Chondrocyte (in vitro differentiated cells): Measurements from ENCODE around the gene ATG16L2. TPM values are rescaled to one million over a fixed set of nuclear protein-coding genes. Genes with fewer than 3 reads are reported as not detected.
A peak's percentile ranks its signal among the peaks of the same experiment; 100 is the strongest.

ENCODE experiments used
- DNase-seq: peaks from one replicate; pipeline ENCODE4 v3.0.0; 2021; ENCODE audit warnings: mixed read lengths, low spot score
- H3K27ac Mint-ChIP-seq: one replicate; pipeline ENCODE4 v1.8.0; 2021; ENCODE audit warnings: mild to moderate bottlenecking, moderate library complexity, mixed read lengths; ENCODE audit not compliant: unreplicated experiment
- H3K27me3 Mint-ChIP-seq: 2 replicates; pipeline ENCODE4 v1.8.0; 2021; ENCODE audit warnings: low read depth, mixed read lengths
- H3K36me3 Mint-ChIP-seq: 2 replicates; pipeline ENCODE4 v1.8.0; 2021; ENCODE audit warnings: low read depth, mixed read lengths
- H3K4me1 Mint-ChIP-seq: 2 replicates; pipeline ENCODE4 v1.8.0; 2021; ENCODE audit warnings: low read depth, mild to moderate bottlenecking, mixed read lengths
- H3K4me3 Mint-ChIP-seq: one replicate; pipeline ENCODE4 v1.8.0; 2021; ENCODE audit warnings: mild to moderate bottlenecking, moderate library complexity, mixed read lengths; ENCODE audit not compliant: unreplicated experiment
- H3K9me3 Mint-ChIP-seq: 2 replicates; pipeline ENCODE4 v1.8.0; 2021; ENCODE audit warnings: low read depth, mixed read lengths
- total RNA-seq: library from RNA; stranded (reverse); gene quantifications from 3 replicates; pipeline ENCODE4 v1.2.1, GENCODE V29; 2021
- TF ChIP-seq, protein P1 (sequence below): fragments of 200-600 bp; sonication (generic); IDR thresholded peaks from 2 replicates; pipeline ENCODE4 v1.5.0; 2021; ENCODE audit warnings: antibody characterized with exemption, mild to moderate bottlenecking, moderate library complexity

The ATG16L2 gene
- total RNA-seq, 1 donor from 2014 or later = 9.9 TPM

DNA sequence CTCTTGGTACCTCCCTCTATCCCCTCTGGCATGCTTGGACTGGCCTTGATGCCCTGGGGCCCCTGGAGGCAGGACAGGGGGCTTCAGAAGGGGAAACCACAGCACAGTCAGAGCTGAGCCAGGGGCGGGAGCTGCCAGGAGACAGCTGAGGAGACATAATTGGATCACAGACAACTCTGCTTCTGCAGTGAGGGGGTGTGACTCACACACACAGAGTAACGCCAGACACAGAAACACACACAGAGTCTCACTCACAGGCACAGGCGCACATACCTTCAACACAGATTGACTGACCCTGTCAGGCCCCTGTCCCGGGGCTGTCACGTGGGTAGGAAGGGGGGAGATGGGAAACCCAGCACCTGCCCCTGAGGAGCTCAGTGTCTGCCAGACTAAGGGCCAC, 40.9 kb upstream of the ATG16L2 start:
- Mint-ChIP-seq H3K9me3 (no peaks in the 10 kb centered on the region), H3K4me1 (peaks cover 76% of the 10 kb centered on the region), H3K27me3 (no peaks in the 10 kb centered on the region), H3K4me3 (no peak overlapping the region), H3K27ac (peak overlapping the region; percentile 96), H3K36me3 (no peaks in the 10 kb centered on the region)
- TF ChIP-seq, protein P1, sequence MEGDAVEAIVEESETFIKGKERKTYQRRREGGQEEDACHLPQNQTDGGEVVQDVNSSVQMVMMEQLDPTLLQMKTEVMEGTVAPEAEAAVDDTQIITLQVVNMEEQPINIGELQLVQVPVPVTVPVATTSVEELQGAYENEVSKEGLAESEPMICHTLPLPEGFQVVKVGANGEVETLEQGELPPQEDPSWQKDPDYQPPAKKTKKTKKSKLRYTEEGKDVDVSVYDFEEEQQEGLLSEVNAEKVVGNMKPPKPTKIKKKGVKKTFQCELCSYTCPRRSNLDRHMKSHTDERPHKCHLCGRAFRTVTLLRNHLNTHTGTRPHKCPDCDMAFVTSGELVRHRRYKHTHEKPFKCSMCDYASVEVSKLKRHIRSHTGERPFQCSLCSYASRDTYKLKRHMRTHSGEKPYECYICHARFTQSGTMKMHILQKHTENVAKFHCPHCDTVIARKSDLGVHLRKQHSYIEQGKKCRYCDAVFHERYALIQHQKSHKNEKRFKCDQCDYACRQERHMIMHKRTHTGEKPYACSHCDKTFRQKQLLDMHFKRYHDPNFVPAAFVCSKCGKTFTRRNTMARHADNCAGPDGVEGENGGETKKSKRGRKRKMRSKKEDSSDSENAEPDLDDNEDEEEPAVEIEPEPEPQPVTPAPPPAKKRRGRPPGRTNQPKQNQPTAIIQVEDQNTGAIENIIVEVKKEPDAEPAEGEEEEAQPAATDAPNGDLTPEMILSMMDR = no peak
- DNase-seq = peak; percentile 78

- TF ChIP-seq, protein P1 = no peak
- no peak for DNase-seq
- Mint-ChIP-seq H3K4me3 (no peak overlapping the region), H3K27ac (peak overlapping the region; percentile 96), H3K36me3 (no peaks in the 10 kb centered on the region), H3K27me3 (no peaks in the 10 kb centered on the region), H3K4me1 (peaks cover 78% of the 10 kb centered on the region), H3K9me3 (no peaks in the 10 kb centered on the region)
Observed at GRCh38 chr11:72773696-72774095, 40.5 kb upstream of the ATG16L2 start.

DNA sequence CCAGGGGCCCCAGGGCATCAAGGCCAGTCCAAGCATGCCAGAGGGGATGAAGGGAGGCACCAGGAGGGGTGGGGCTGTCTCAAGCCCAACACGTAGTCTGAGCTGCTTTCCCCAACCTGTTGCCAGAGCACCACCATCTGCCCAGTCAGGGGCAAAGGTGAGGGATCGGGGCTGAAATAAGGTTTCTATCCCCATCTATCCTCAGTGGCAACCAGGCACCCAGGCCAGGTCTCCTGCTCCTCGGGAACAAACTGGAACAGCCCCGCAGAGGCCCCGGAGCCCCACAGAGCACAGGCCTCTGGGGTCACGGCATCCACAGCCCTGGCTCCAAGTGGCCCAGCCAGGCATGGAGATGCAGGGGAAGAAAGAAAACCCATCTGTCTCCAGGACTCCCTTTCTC, 39.7 kb upstream of the ATG16L2 start:
- peak overlapping the region; percentile 96 for H3K27ac Mint-ChIP-seq
- DNase-seq = peak; percentile 76

GRCh38 chr11:72775288-72776110, 38.7 kb upstream of the ATG16L2 start:
- peaks cover 1% of the 10 kb centered on the region for H3K36me3 Mint-ChIP-seq
- H3K4me3 Mint-ChIP-seq = no peak overlapping the region
- peak overlapping the region; percentile 70 for H3K27ac Mint-ChIP-seq
- peaks cover 90% of the 10 kb centered on the region for H3K4me1 Mint-ChIP-seq
- no peaks in the 10 kb centered on the region for H3K9me3 Mint-ChIP-seq
- TF ChIP-seq, protein P1 = no peak
- H3K27me3 Mint-ChIP-seq = no peaks in the 10 kb centered on the region
- DNase-seq = no peak

More for the DNA sequence above, 39.7 kb upstream of the ATG16L2 start:
- peaks cover 86% of the 10 kb centered on the region for H3K4me1 Mint-ChIP-seq
- H3K4me3 Mint-ChIP-seq = no peak overlapping the region
- peaks cover under 1% of the 10 kb centered on the region for H3K36me3 Mint-ChIP-seq
- no peaks in the 10 kb centered on the region for H3K27me3 Mint-ChIP-seq
- TF ChIP-seq, protein P1 = no peak
- no peaks in the 10 kb centered on the region for H3K9me3 Mint-ChIP-seq

DNA sequence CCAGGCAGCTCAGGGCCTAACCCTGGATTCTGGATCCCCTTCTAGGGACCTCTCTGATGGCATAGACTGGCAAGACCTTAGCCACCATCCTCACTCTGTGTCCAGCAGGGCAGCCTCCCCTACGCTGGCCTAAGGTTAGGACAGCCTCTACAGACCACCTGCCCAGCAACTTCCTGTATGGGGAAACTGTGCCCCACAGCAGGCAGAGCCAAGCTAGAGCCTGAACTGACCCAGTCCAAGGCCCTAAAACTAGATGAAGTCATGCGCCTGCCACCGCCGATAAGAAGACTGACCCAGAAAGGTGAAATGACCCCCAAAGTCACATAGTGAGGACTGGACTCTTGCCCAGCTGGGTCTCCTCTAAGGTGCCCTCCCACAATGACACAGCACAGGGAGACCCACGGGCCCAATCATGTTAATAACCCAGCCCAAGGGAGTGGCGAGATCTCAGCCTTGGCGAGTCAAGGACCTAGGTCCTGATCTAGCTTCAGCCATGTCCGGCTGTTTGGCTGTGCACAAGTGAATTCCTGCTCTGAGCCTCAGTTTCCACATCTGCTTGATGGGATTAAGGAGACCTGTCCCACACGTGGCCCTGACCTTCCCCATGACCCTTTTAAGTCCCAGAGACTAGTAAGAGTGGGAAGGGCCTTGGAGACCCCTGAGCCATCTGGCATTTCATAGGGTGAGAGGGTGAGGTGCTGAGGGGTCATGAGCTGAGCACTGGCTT, 37.9 kb upstream of the ATG16L2 start:
- Mint-ChIP-seq H3K27me3 (no peaks in the 10 kb centered on the region), H3K27ac (peak overlapping the region; percentile 70), H3K36me3 (peaks cover 1% of the 10 kb centered on the region), H3K4me3 (no peak overlapping the region), H3K9me3 (no peaks in the 10 kb centered on the region), H3K4me1 (peaks cover 90% of the 10 kb centered on the region)
- no peak for DNase-seq
- TF ChIP-seq, protein P1 = no peak
